Measurements from ENCODE around the gene MBD2. TPM values are rescaled to one million over a fixed set of nuclear protein-coding genes. Genes with fewer than 3 reads are reported as not detected.

MBD2 gene
- total RNA-seq, 4 donors from 2014 or later, result 12.7 to 21.7 (median 19.3) TPM

DNA sequence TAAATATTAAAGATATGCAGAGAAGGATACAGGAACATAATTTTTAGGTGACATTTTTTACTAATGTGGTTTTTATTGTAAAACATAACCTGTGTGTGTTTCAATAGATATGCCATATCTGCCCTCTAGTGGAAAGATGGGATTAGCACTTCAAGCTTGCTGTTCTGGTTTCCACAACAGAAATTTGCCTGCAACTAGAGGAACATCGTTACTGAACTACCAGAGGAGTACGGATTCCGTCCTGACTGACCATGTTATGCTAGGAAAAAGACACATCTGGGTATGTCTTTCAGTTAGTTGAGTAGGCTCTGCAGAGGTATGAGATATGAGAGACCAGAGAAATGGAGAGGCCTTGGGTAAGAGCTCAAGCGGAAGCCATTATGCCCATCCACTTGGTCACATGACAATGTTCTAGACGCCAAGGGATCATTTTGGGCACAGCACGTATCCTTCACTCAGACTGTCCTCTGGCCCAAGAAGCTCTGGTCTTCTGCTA lies 104.9 kb downstream of the MBD2 start:
- intact Hi-C loops (cut with DNase I; ENCODE audit: low total_unique reads), result no loop called here
- ATAC-seq (peak in 1 of 2 donors; percentile 49), DNase-seq (no peak)
- Histone ChIP-seq H3K9me3 (no peaks in the 10 kb centered on the region), H3K36me3 (no peaks in the 10 kb centered on the region), H3K4me1 (no peaks in the 10 kb centered on the region), H3K27ac (no peak overlapping the region), H3K27me3 (no peaks in the 10 kb centered on the region), H3K4me3 (peak overlapping the region in 1 of 4 donors; percentile 21)
- TF ChIP-seq, protein P1, sequence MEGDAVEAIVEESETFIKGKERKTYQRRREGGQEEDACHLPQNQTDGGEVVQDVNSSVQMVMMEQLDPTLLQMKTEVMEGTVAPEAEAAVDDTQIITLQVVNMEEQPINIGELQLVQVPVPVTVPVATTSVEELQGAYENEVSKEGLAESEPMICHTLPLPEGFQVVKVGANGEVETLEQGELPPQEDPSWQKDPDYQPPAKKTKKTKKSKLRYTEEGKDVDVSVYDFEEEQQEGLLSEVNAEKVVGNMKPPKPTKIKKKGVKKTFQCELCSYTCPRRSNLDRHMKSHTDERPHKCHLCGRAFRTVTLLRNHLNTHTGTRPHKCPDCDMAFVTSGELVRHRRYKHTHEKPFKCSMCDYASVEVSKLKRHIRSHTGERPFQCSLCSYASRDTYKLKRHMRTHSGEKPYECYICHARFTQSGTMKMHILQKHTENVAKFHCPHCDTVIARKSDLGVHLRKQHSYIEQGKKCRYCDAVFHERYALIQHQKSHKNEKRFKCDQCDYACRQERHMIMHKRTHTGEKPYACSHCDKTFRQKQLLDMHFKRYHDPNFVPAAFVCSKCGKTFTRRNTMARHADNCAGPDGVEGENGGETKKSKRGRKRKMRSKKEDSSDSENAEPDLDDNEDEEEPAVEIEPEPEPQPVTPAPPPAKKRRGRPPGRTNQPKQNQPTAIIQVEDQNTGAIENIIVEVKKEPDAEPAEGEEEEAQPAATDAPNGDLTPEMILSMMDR (IDR thresholded peaks at IDR 0.05 in 4 of 5, conservative IDR thresholded peaks at IDR 0.05 in 1 of 5), result peak in 4 of 5 experiments; percentile 17 to 68 (median 54)
- TF ChIP-seq POLR2A (IDR thresholded peaks at IDR 0.05), result no peak
- in situ Hi-C loops (cut with MboI; ENCODE audit: low sequenced_read_pairs in 4 of 4), result loop anchor here in 2 of 4 donors (10.0 to 25.0 kb wide), 3 partner anchors 425 to 557 kb away; no protein-coding TSS in a partner anchor

DNA sequence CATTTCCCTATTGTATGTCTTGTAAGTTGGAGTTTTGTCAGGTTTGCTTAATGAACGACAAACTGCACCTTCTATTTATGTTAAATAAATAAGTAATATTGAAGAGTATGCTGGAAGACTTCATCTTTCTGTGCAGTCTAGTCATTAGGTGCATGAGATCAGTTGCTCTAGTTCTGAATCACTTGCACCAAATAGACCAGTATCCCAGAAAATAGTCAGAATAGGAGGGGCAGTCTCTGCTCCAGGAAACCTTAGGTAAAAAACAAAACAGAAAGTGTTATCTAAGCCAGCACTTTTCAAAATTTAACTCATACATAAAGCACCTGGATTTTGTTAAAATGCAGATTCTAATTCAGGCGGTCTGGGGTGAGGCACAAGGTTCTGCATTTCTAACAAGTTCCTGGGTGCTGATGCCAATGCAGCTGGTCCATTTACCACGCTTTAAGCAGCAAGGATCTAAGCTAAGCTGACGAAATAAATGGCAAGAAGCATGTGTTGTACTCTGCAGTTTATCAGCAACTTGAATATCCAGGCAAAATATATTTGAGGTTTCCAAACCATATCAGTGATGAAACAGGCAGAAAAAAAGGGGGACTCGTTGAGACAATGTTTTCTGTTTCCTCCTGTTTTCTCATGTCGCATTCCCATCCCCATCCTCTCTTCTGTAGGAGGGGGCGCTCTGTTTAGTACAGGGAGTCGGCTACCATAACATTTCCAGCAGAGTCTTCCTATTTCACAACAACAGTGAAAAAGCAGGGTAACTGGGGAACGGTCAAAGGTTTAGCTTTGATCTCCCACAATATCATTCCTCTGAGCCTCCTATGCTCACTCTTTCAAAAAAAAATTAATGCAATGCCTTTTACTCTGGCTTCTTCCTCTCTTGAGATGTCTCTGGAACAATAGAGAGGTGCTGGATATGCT lies 106.4 kb downstream of the MBD2 start:
- no peak overlapping the region for H3K27ac ChIP-seq
- no peaks in the 10 kb centered on the region for H3K27me3 ChIP-seq
- TF ChIP-seq, protein P1 (IDR thresholded peaks at IDR 0.05 in 4 of 5, conservative IDR thresholded peaks at IDR 0.05 in 1 of 5), result no peak
- TF ChIP-seq POLR2A (IDR thresholded peaks at IDR 0.05), result no peak
- no peaks in the 10 kb centered on the region for H3K4me1 ChIP-seq
- intact Hi-C loops (cut with DNase I; ENCODE audit: low total_unique reads), result no loop called here
- DNase-seq (no peak), ATAC-seq (no peak)
- H3K4me3 ChIP-seq, result no peak overlapping the region
- no peaks in the 10 kb centered on the region for H3K36me3 ChIP-seq
- H3K9me3 ChIP-seq, result no peaks in the 10 kb centered on the region
- in situ Hi-C loops (cut with MboI; ENCODE audit: low sequenced_read_pairs in 4 of 4), result loop anchor here in 2 of 4 donors (10.0 to 25.0 kb wide), 3 partner anchors 423 to 556 kb away; no protein-coding TSS in a partner anchor

- DNase-seq, result no peak
- no peak for TF ChIP-seq POLR2A (IDR thresholded peaks at IDR 0.05)
- TF ChIP-seq, protein P1 (IDR thresholded peaks at IDR 0.05 in 4 of 5, conservative IDR thresholded peaks at IDR 0.05 in 1 of 5), result no peak
- H3K36me3 ChIP-seq, result no peaks in the 10 kb centered on the region
- in situ Hi-C loops (cut with MboI; ENCODE audit: low sequenced_read_pairs in 4 of 4), result loop anchor here in 2 of 4 donors (10.0 to 25.0 kb wide), 3 partner anchors 422 to 554 kb away; no protein-coding TSS in a partner anchor
- no peaks in the 10 kb centered on the region for H3K9me3 ChIP-seq
- H3K27me3 ChIP-seq, result no peaks in the 10 kb centered on the region
- no peak overlapping the region for H3K27ac ChIP-seq
- ATAC-seq, result no peak
- H3K4me1 ChIP-seq, result no peaks in the 10 kb centered on the region
- intact Hi-C loops (cut with DNase I; ENCODE audit: low total_unique reads), result no loop called here
- H3K4me3 ChIP-seq, result no peak overlapping the region
These were observed 107.8 kb downstream of the MBD2 start for GRCh38 chr18:54116541-54117257.

- no peak overlapping the region for H3K27ac ChIP-seq
- DNase-seq (no peak), ATAC-seq (no peak)
- H3K4me3 ChIP-seq, result no peak overlapping the region
- no peaks in the 10 kb centered on the region for H3K9me3 ChIP-seq
- no peaks in the 10 kb centered on the region for H3K27me3 ChIP-seq
- intact Hi-C loops (cut with DNase I; ENCODE audit: low total_unique reads), result no loop called here
- TF ChIP-seq POLR2A (IDR thresholded peaks at IDR 0.05), result no peak
- TF ChIP-seq, protein P1 (IDR thresholded peaks at IDR 0.05 in 4 of 5, conservative IDR thresholded peaks at IDR 0.05 in 1 of 5), result no peak
- no peaks in the 10 kb centered on the region for H3K36me3 ChIP-seq
- H3K4me1 ChIP-seq, result no peaks in the 10 kb centered on the region
- in situ Hi-C loops (cut with MboI; ENCODE audit: low sequenced_read_pairs in 4 of 4), result loop anchor here in 2 of 4 donors (10.0 to 25.0 kb wide), 3 partner anchors 418 to 550 kb away; no protein-coding TSS in a partner anchor
These were observed 112.1 kb downstream of the MBD2 start for GRCh38 chr18:54112356-54112755.
